Measurements from ENCODE around the gene LMX1B. TPM values are rescaled to one million over a fixed set of nuclear protein-coding genes. Genes with fewer than 3 reads are reported as not detected.

LMX1B gene
- polyA plus RNA-seq, 1 of the 3 experiments (the other 2 are of a cell fraction), result not detected

DNA sequence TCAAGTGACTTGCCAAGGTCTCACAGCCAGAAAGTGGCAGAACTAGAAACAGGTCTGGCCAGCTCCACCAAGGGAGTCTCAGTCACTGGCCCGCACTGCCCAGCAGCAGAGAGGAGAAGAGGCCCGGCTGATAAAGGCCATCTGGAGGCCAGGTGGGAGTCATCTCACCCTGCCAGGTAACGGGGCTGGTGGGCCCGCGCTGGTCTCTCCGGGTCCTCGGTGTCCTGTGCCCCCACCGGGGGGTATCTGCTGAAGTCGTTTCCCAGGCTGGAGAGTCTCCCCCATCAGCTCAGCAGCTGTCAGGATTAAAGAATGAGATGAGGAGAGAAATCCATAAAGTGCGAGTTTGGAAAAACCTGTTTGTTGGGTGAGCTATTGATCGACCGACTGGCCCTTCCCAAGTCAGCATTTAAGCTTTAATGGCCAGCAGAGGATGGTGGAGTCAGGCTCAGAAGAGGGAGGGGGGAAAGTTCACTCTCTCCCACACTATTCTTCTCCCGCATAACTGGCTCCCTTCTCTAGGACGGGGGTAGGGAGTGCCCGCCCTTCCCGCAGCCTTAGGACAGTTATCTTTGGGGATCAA, 30.3 kb downstream of the LMX1B start:
- H3K79me2 ChIP-seq (ENCODE audit: insufficient read depth), result no peaks in the 10 kb centered on the region
- CTCF ChIA-PET, result interaction anchor here (1.1 to 3.8 kb wide), 5 partner anchors 9 to 61 kb away, joined by 3 to 19 read pairs (median 4); no protein-coding TSS in a partner anchor
- no peaks in the 10 kb centered on the region for H3K36me3 ChIP-seq (replicated peaks in 1 of 2; ENCODE audit: control insufficient read depth in 1 of 2, insufficient read depth in 2 of 2, low read length in 1 of 2)
- no peak overlapping the region for H2AFZ ChIP-seq (ENCODE audit: low read depth)
- DNase-seq, result no peak
- H3K27me3 ChIP-seq (ENCODE audit: insufficient read depth), result peaks cover 98% of the 10 kb centered on the region
- H4K20me1 ChIP-seq (ENCODE audit: insufficient read depth), result no peaks in the 10 kb centered on the region
- no peaks in the 10 kb centered on the region for H3K9me2 ChIP-seq
- no peaks in the 10 kb centered on the region for H3F3A ChIP-seq (replicated peaks; ENCODE audit: insufficient read depth)
- H3K4me3 ChIP-seq (ENCODE audit: low read depth in 2 of 2, low read length in 1 of 2), result no peak overlapping the region
- POLR2A ChIA-PET, result no interaction called here
- H3K27ac ChIP-seq (ENCODE audit: low read depth in 2 of 2, low read length in 1 of 2), result no peak overlapping the region
- 13% methylated on average over 16 of the region's 16 CpGs for WGBS (ENCODE audit: low lambda C conversion rate)
- no peak overlapping the region for H3K4me2 ChIP-seq
- no peaks in the 10 kb centered on the region for H3K9me3 ChIP-seq
- H3K4me1 ChIP-seq (ENCODE audit: control insufficient read depth in 1 of 2, insufficient read depth in 2 of 2, low read depth in 1 of 2, low read length in 1 of 2), result no peaks in the 10 kb centered on the region; a peak in 1 of 4 replicates
- TF ChIP-seq CHD2 (IDR thresholded peaks at IDR 0.05; ENCODE audit: low read length, partially characterized antibody) (no peak), ELF1 (IDR thresholded peaks at IDR 0.05) (no peak), EZH2phosphoT487 (IDR thresholded peaks at IDR 0.05; ENCODE audit: borderline replicate concordance, low read depth) (no peak), TAF1 (IDR thresholded peaks at IDR 0.05; ENCODE audit: borderline replicate concordance, low read depth, low read length) (no peak), RCOR1 (IDR thresholded peaks at IDR 0.05; ENCODE audit: low read length) (no peak), EP300 (IDR thresholded peaks at IDR 0.05; ENCODE audit: borderline replicate concordance in 1 of 2, low read depth in 1 of 2, low read length in 1 of 2) (no peak), USF2 (IDR thresholded peaks at IDR 0.05; ENCODE audit: borderline replicate concordance, low read depth, low read length) (no peak), RXRA (IDR thresholded peaks at IDR 0.05; ENCODE audit: borderline replicate concordance, low read depth) (no peak), FOSL2 (IDR thresholded peaks at IDR 0.05; ENCODE audit: borderline replicate concordance, low read depth) (no peak), POLR2AphosphoS5 (IDR thresholded peaks at IDR 0.05; ENCODE audit: low read depth, low read length) (no peak), FOXM1 (IDR thresholded peaks at IDR 0.05; ENCODE audit: low read depth) (no peak), RAD21 (IDR thresholded peaks at IDR 0.05; ENCODE audit: low read length) (no peak), CTCF (IDR thresholded peaks at IDR 0.05) (no peak)
- TF ChIP-seq, protein P1, sequence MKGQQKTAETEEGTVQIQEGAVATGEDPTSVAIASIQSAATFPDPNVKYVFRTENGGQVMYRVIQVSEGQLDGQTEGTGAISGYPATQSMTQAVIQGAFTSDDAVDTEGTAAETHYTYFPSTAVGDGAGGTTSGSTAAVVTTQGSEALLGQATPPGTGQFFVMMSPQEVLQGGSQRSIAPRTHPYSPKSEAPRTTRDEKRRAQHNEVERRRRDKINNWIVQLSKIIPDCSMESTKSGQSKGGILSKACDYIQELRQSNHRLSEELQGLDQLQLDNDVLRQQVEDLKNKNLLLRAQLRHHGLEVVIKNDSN (IDR thresholded peaks at IDR 0.05; ENCODE audit: borderline replicate concordance, low read depth), result no peak
- H3K9ac ChIP-seq, result no peak overlapping the region

Measured in SK-N-SH (cell line).